Activated CD4-positive, alpha-beta T cell treated with anti-CD3 and anti-CD28 coated beads, Interleukin-2, amount 10 ng/mL, durations not matched to agents 24 days and 14 days (primary cell): ENCODE results near the gene RFTN1. TPM values are rescaled to one million over a fixed set of nuclear protein-coding genes. Genes with fewer than 3 reads are reported as not detected.

Experiments
- DNase-seq: peaks from one replicate; pipeline ENCODE4 v3.0.0; 2022
- H3K27ac Mint-ChIP-seq: one replicate; pipeline ENCODE4 v1.8.0; 2022; ENCODE audit warnings: mild to moderate bottlenecking, mixed read lengths
- H3K27me3 Mint-ChIP-seq: one replicate; pipeline ENCODE4 v1.8.0; 2022; ENCODE audit warnings: mixed read lengths
- H3K36me3 Mint-ChIP-seq: one replicate; pipeline ENCODE4 v1.8.0; 2022; ENCODE audit warnings: low read depth, mild to moderate bottlenecking, mixed read lengths
- H3K4me1 Mint-ChIP-seq: one replicate; pipeline ENCODE4 v1.8.0; 2021; ENCODE audit warnings: mixed read lengths
- H3K4me3 Mint-ChIP-seq: one replicate; pipeline ENCODE4 v1.8.0; 2022; ENCODE audit warnings: mild to moderate bottlenecking, moderate library complexity, mixed read lengths
- H3K9me3 Mint-ChIP-seq: one replicate; pipeline ENCODE4 v1.8.0; 2021; ENCODE audit warnings: mixed read lengths
- intact Hi-C: fragments of 100-400 bp; cut with micrococcal nuclease; formaldehyde crosslinking; loops from one replicate; pipeline ENCODE4 v1.15.1; 2023
- total RNA-seq: library from RNA; stranded (reverse); gene quantifications from 2 replicates; pipeline ENCODE4 v1.2.3, GENCODE V29; 2022

RFTN1 gene
- total RNA-seq, 1 donor from 2014 or later: 92.4 TPM

DNA sequence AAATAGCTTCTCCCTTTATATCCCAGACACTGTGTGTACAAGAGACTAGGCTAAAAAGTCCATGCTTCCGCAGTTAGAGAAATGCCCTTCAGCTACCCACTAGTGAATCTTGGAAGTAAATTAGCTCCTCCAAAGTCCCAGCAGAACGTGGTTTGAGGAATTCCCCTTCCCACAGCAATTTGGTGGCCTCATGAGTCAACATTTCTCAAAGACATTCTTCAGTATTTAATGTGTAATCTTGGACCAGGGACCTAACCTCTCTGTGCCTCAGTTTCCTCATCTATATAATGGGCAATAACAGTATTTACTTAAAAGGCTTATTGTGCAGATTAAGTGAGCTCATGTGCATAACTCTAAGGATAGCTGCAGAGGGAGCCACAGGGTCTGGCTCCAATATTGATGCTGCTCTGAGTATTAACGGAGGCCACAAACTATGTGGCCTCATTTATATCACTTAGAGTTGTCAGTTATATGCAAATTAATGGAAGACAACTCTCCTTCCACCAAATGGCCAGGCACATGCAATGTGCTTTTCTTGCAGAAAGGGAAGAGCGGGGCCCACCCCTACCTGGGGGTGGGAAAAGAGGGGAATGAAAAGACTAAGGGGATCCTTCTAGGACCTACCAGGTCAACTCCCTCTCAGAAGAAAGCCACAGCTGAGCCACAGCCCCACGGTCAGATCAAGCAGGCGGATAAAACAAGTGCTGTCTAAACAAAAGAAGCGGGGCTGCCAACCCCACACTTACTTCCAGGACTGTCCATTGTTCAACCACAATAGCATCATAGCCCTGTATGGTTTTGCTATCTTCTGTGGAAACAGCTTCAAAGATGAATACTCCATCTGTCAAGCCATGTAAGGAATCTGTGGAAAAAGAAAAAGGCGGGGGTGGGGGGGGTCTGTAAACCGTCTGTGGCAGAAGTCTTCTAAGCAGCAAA, 156.0 kb downstream of the RFTN1 start:
- peak overlapping the region; percentile 27 for H3K27ac Mint-ChIP-seq
- intact Hi-C loops: no loop called here
- peaks cover 45% of the 10 kb centered on the region for H3K36me3 Mint-ChIP-seq
- H3K27me3 Mint-ChIP-seq: no peaks in the 10 kb centered on the region
- H3K4me3 Mint-ChIP-seq: no peak overlapping the region
- no peak for DNase-seq
- peaks cover 23% of the 10 kb centered on the region for H3K4me1 Mint-ChIP-seq
- no peaks in the 10 kb centered on the region for H3K9me3 Mint-ChIP-seq

DNA sequence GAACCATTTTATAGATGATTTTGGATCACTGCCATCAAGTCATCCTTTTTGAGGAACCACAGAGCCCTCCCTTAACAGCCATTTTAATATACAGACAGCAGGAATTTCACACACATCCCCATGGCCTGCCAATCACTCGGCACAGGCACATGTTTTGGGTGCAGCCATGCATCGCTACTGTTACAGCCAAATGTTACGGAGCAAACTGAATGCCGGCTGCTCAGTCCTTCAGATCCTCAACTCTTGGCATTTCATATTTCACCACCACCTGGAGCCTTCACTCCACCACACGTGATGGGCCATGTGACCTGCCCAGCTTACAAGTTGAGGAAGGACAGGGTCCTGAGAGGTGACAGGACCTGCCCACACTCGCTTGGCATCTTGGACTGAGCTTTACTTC, 157.7 kb downstream of the RFTN1 start:
- Mint-ChIP-seq H3K4me3 (no peak overlapping the region), H3K36me3 (peaks cover 38% of the 10 kb centered on the region), H3K9me3 (no peaks in the 10 kb centered on the region)

DNA sequence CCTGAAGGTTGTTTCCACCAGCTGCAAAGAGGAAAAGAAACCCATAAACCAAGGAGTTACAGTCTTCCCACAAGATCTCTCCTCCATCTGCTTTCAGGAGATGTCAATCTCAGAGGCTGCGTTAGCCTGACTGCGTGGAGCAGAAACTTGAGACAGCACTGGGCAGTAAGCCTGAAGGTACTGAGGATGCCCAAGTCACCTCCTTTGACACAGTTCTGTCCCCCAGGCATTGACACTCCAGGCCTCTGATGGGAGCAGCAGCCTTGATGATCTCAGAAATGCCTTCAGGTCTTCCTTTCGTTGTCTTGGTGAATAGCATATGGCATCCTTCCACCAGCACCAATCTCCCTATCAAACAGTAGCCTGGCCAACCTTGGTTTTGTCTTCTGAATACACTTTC, 159.2 kb downstream of the RFTN1 start:
- no peak overlapping the region for H3K4me3 Mint-ChIP-seq
- peaks cover 49% of the 10 kb centered on the region for H3K36me3 Mint-ChIP-seq
- no peak overlapping the region for H3K27ac Mint-ChIP-seq
- no peaks in the 10 kb centered on the region for H3K9me3 Mint-ChIP-seq
- H3K27me3 Mint-ChIP-seq: no peaks in the 10 kb centered on the region
- H3K4me1 Mint-ChIP-seq: peaks cover 22% of the 10 kb centered on the region
- intact Hi-C loops: no loop called here
- DNase-seq: no peak

More for the DNA sequence above, 157.7 kb downstream of the RFTN1 start:
- intact Hi-C loops: no loop called here
- DNase-seq: no peak
- H3K4me1 Mint-ChIP-seq: peaks cover 26% of the 10 kb centered on the region
- no peak overlapping the region for H3K27ac Mint-ChIP-seq
- no peaks in the 10 kb centered on the region for H3K27me3 Mint-ChIP-seq

DNA sequence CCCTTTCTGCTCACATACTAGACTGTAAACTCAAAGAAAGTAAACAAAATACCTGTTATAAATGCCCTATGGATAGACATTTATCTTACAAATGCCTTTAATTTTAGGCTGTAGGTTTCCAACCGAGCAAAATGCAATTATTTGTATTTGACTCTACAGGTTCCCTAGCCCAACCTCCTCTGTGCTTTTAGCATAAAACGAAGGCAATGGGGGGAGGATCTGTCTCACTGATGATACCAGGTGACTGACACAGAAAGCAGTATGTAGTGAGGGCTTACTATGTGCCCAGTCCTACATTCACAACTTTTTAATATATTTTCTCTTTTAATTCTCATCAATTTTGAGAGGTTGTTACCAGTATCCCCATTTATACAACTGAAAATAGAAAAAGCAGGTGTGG, 161.1 kb downstream of the RFTN1 start:
- peaks cover 20% of the 10 kb centered on the region for H3K4me1 Mint-ChIP-seq
- DNase-seq: no peak
- H3K27ac Mint-ChIP-seq: peak overlapping the region; percentile 11
- H3K27me3 Mint-ChIP-seq: no peaks in the 10 kb centered on the region
- no peaks in the 10 kb centered on the region for H3K9me3 Mint-ChIP-seq
- intact Hi-C loops: no loop called here
- H3K4me3 Mint-ChIP-seq: no peak overlapping the region
- H3K36me3 Mint-ChIP-seq: peaks cover 57% of the 10 kb centered on the region

DNA sequence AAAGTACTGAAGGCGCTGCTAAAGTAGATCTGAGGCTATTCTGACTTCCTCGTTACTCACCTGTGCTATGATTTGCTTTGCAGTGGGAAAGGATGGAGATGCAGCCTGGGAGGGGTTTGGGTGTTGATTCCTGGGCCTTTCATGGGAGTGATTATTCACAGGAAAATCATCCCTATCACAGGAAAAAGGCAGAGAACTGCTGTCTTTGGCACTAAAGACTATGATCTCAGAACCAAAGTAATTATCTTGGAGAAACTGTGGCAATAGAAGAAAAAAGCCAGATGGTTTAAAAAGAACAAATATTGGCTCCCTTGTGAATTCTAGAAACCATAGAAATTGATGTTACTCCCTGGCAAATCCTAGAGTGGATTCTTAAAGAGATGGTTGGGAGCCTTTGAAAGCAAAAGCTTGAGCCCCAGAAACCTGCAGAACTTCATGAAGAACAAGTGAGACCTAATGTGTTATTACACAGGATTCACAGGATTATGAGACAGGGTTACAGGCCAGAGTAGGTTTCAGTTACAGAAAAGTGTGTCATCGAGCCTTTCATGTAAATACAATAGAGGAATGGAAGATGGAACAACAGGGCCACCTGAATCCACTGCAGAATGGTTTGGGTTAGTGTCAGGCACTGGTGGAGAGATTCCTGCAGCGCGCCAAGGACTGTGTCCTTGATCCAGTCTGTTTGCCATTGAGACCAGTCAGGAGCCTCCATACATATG, 162.7 kb downstream of the RFTN1 start:
- H3K36me3 Mint-ChIP-seq: peaks cover 61% of the 10 kb centered on the region
- DNase-seq: no peak
- intact Hi-C loops: no loop called here
- H3K4me3 Mint-ChIP-seq: no peak overlapping the region
- peaks cover 25% of the 10 kb centered on the region for H3K4me1 Mint-ChIP-seq
- H3K9me3 Mint-ChIP-seq: no peaks in the 10 kb centered on the region
- H3K27me3 Mint-ChIP-seq: no peaks in the 10 kb centered on the region
- H3K27ac Mint-ChIP-seq: no peak overlapping the region

DNA sequence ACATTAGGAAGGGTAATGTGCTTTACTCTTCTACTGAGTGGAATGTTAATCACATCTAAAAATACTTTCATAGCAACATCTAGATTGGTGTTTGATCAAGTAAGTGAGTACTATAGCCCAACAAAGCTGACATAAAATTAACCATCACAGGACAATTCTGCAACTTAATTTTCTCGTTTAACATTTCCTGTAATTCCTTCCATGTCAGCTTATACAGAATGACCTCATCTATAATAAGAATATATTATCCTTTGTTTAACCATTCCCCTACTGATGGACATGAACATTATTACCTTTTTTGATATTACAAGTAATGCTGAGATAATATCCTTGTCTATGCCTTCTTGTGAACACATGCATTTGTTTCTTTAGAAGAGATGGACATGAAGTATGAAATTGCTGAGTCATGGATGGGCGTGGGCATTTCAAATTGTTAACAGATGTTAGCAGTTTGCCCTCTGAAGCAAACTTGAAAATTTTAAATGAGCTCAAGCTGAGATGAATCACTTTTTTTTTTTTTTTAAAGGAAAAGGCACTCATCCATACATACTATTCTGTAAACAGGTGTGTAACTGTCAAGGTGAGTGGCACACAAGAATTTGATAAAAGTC, 163.4 kb downstream of the RFTN1 start:
- H3K9me3 Mint-ChIP-seq: no peaks in the 10 kb centered on the region
- H3K36me3 Mint-ChIP-seq: peaks cover 66% of the 10 kb centered on the region
- H3K27me3 Mint-ChIP-seq: no peaks in the 10 kb centered on the region
- intact Hi-C loops: no loop called here
- no peak overlapping the region for H3K27ac Mint-ChIP-seq
- H3K4me1 Mint-ChIP-seq: peaks cover 26% of the 10 kb centered on the region
- DNase-seq: no peak
- H3K4me3 Mint-ChIP-seq: no peak overlapping the region

DNA sequence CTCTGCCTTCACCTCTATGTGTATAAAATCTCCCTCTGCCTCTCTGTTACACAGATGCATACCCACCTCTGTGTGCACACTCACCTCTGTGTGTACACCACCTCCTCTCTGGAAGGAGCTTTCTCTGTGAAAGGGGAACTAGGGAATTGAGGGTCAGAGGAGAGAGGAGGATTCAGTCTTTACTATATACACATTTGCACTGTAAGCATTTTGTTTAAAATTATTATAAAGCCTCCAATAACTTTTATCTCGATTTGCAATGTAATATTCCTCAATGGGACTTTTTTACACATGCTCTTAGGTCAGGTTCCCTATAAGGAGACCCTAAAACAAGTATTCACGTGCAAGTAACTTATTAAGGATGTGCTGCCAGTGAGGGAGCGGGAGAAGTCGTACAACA, 166.0 kb downstream of the RFTN1 start:
- intact Hi-C loops: no loop called here
- H3K4me1 Mint-ChIP-seq: peaks cover 31% of the 10 kb centered on the region
- no peak for DNase-seq
- peaks cover 73% of the 10 kb centered on the region for H3K36me3 Mint-ChIP-seq
- H3K27ac Mint-ChIP-seq: peak overlapping the region; percentile 64
- no peak overlapping the region for H3K4me3 Mint-ChIP-seq
- H3K27me3 Mint-ChIP-seq: no peaks in the 10 kb centered on the region
- H3K9me3 Mint-ChIP-seq: no peaks in the 10 kb centered on the region

DNA sequence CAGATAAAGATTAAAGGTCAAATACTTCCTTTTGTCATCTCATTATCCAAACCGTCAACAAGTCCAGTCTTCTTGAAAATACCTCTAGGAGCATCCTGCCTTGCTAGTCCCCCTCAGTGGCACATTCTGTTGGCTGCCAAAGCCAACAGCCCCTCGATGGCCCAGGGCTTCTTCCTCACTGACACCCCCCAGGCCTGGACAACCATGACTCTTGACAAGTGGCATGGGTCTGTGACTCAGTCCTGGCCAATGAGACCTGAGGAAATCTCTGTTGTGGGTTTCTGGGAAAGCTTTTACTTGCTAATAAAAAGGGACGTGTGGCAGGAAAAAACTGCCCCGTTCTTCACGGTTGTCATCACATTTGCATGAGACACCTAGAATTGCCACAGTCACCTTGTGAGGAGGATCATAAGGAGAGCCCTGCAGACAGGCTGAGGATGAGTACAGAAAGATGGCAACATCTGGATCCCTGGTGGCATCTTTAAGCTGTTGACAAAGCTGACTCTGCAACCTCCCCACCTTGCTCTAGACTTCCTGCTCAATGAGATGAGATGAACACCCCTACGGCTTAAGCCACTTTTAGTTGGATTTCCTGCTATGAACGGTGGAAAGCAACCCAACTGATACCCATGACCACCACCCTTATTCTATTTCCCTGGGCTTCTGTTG, 167.0 kb downstream of the RFTN1 start:
- Mint-ChIP-seq H3K36me3 (peaks cover 76% of the 10 kb centered on the region), H3K27me3 (no peaks in the 10 kb centered on the region), H3K27ac (peak overlapping the region; percentile 75), H3K4me1 (peaks cover 31% of the 10 kb centered on the region), H3K4me3 (no peak overlapping the region), H3K9me3 (no peaks in the 10 kb centered on the region)
- no peak for DNase-seq
- intact Hi-C loops: no loop called here

DNA sequence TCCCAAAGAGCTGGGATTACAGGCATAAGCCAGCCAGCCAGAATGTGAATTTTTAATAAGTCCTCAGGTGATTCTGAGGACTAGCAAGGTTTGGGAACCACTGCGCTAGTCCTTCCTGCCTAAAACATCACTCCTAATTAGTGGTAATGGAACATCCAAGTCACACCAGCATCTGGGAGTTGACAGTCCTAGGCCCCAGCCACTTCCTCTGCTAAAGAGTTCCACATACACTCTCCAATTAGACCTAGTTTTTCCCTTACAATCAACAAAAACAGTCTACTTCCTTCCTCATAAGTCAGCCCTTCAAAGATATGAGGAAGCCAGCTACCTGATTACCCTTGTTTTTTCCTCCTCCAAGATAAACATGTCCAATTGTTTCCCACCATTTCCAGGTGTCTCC, 170.4 kb downstream of the RFTN1 start:
- no peak for DNase-seq
- Mint-ChIP-seq H3K4me1 (peaks cover 49% of the 10 kb centered on the region), H3K9me3 (no peaks in the 10 kb centered on the region), H3K36me3 (peaks cover 61% of the 10 kb centered on the region), H3K4me3 (no peak overlapping the region), H3K27ac (peak overlapping the region; percentile 55), H3K27me3 (no peaks in the 10 kb centered on the region)
- intact Hi-C loops: no loop called here

DNA sequence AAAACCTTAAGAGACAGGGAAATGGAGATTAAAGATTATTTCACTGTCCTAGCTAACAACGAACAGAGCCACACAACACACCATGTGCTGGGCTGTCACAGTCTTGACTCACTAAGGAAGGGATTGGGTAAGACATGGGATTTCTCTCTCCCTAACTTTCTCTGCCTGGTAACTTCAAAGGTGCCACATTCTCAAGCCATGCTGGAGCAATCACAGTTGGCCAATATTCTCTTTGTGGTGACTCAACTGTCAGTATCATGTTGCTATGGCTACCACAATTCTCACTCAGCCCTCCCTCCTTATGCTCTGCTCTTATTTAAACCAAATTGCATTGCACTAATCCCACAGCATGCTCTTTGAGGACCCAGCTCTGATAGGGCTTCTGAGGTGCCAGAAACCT, 174.5 kb downstream of the RFTN1 start:
- Mint-ChIP-seq H3K9me3 (no peaks in the 10 kb centered on the region), H3K36me3 (peaks cover 61% of the 10 kb centered on the region), H3K27ac (peak overlapping the region; percentile 1), H3K27me3 (no peaks in the 10 kb centered on the region), H3K4me1 (peaks cover 45% of the 10 kb centered on the region), H3K4me3 (no peak overlapping the region)
- DNase-seq: peak; percentile 71
- intact Hi-C loops: loop anchor here (5.0 kb wide), 2 partner anchors 33 to 213 kb away; no protein-coding TSS in a partner anchor

DNA sequence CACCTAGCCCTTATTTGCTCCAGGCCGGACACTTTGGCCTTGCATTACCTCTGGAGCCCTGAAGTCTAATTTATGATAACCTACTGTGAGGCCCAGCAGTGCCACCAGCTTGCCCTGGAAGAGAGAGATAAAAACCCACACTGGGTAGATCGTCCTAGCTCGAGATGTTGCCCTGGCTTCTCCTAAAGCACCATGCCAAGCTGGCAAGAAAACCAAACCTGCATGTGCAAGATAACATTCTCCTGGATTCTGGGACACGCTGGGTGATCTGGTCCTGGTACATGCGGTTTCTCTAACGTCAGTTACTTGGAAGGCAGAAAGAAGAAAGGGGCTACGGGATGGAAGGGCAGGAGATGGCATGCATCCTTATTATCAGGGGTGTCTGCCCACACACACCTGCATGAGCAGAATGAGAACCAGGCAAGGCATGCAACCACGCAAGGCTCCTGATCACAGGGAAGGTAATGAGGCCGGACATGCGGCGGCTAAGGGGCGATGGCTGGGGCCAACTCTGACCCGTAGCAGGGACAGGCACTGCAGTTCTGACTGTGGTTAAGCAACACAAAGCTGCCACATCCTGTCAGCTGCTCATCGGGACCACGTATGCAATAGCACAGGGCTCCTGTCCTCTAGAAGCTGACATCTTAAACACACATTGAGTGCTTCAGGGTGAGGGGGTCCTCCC, 175.5 kb downstream of the RFTN1 start:
- peak; percentile 87 for DNase-seq
- Mint-ChIP-seq H3K4me3 (peak overlapping the region; percentile 76), H3K9me3 (no peaks in the 10 kb centered on the region), H3K27ac (peak overlapping the region; percentile 92), H3K27me3 (no peaks in the 10 kb centered on the region), H3K36me3 (peaks cover 55% of the 10 kb centered on the region), H3K4me1 (peaks cover 35% of the 10 kb centered on the region)
- intact Hi-C loops: loop anchor here (5.0 kb wide), 2 partner anchors 34 to 214 kb away; no protein-coding TSS in a partner anchor

DNA sequence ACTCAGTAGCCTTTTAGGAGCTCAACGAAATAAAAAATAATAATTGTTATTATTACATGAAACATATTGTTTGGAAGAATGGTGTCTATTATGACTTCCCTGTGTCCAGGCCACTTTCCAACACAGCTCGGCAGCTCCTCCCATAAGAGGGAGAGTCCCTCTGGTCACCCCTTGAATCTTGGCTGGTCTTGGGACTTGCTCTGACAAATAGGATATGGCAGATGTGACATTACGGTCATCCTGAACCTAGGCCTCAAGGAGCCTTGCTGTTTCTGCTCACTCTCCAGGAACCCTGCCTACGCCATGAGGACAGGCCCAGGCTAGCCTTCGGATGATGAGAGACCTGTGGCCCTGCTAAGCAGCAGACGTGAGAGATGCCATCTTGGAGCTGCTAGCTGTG, 176.7 kb downstream of the RFTN1 start:
- Mint-ChIP-seq H3K4me3 (no peak overlapping the region), H3K36me3 (peaks cover 59% of the 10 kb centered on the region), H3K27me3 (no peaks in the 10 kb centered on the region), H3K27ac (no peak overlapping the region), H3K9me3 (peaks cover 8% of the 10 kb centered on the region), H3K4me1 (peaks cover 36% of the 10 kb centered on the region)
- intact Hi-C loops: loop anchor here (5.0 kb wide), 2 partner anchors 35 to 215 kb away; no protein-coding TSS in a partner anchor
- no peak for DNase-seq
